Ecto neural progenitor cell (in vitro differentiated cells): Measurements from ENCODE around the gene GNA12.
"Not testable (repeated sequence)": the region's sequence is repeated elsewhere in the genome, so short reads cannot be mapped to it uniquely, and the experiment has no call there.

Experiments used
- DNase-seq: peaks from one replicate; pipeline ENCODE4 v3.0.0-alpha.2; 2018; ENCODE audit warnings: low spot score

The GNA12 gene

GRCh38 chr7:2864204-2864985 is 20.3 kb upstream of the GNA12 start:
- no peak for DNase-seq

GRCh38 chr7:2863461-2864066 is 19.5 kb upstream of the GNA12 start:
- DNase-seq = no peak

GRCh38 chr7:2862831-2863361 is 18.8 kb upstream of the GNA12 start:
- DNase-seq = no peak

- no peak for DNase-seq
Observed at GRCh38 chr7:2861509-2861908, 17.4 kb upstream of the GNA12 start.

- no peak for DNase-seq
Observed at GRCh38 chr7:2860627-2861133, 16.6 kb upstream of the GNA12 start.

GRCh38 chr7:2859952-2860351 is 15.8 kb upstream of the GNA12 start:
- no peak for DNase-seq

- no peak for DNase-seq
Observed at GRCh38 chr7:2858621-2859020, 14.5 kb upstream of the GNA12 start.

DNA sequence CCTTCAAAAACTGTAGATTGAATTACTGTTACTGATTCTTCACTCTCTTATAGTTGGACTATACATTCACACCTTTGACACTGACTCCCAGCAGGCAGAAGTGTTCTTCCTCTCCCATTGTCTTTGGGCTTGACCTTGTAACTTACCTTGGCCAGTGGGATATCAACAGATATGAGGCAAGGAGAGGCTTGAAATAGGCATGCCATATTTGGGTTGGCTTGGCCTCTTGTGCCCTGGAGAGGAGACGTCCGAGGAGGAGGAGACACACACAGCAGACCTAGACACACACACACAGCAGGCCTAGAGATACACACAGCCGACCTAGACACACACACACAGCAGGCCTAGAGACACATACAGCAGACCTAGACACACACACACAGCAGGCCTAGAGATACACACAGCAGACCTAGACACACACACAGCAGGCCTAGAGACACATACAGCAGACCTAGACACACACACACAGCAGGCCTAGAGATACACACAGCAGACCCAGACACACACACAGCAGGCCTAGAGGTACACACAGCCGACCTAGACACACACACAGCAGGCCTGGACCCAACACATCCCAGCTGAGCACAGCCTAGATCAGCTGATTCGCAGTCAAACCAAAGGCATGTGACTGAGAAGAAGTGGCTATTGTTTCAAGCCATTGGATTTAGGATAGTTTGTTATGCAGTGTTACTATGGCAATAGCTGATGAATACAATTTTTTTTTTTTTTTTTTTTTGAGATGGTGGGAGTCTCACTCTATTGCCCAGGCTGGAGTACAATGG is 12.5 kb upstream of the GNA12 start:
- DNase-seq = no peak

GRCh38 chr7:2855386-2855785 is 11.3 kb upstream of the GNA12 start:
- DNase-seq = no peak

GRCh38 chr7:2853552-2853951 is 9.4 kb upstream of the GNA12 start:
- not testable (repeated sequence) for DNase-seq

GRCh38 chr7:2853147-2853546 is 9.0 kb upstream of the GNA12 start:
- no peak for DNase-seq

GRCh38 chr7:2851497-2851896 is 7.4 kb upstream of the GNA12 start:
- no peak for DNase-seq

- DNase-seq = no peak
Observed at GRCh38 chr7:2849941-2850766, 6.0 kb upstream of the GNA12 start.

DNA sequence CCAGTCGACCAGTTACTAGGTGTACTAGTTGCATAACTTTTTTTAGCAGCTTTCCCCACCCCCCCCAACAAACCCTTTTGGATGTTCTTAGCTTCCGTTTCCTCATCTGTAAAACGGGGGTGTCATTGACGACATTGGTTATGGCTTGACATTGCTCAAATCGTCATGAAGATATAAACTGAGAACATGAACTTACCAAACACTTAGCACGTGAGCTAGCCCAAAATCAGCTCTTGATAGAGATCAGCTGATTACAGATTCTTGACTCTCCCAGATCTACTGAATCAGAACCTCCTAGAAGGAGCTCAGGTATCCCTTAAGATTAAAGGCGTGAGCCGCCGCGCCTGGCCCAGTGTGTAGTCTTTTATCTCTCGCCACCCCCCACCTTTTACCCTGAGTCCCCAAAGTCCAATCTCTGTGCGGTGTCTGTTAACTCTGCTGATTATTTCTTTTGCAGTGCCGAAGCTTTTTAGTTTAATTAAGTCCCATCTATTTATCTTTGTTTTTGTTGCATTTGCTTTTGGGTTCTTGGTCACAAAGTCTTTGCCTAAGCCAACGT is 1.0 kb upstream of the GNA12 start:
- no peak for DNase-seq

DNA sequence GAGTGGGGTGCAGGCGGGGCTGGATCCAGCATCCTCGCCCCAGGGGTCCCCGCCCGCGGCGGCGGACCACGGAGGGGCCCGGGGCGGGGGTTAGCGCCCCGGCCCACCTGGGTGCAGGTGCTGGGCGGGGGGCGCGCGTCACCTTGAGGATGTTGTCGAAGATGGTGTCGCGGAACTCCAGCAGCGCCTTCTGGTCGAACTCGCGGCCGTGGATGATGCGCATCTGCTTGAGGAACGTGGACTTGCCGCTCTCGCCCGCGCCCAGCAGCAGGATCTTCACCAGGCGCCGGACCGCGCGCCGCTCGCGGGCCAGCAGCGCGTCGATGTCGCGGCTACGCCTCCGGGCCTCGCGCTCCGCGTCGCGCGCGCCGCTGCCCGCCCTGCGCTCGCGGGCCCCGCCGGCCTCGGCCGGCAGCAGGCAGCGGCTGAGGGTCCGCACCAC is 376 bp downstream of the GNA12 start:
- DNase-seq = no peak

DNA sequence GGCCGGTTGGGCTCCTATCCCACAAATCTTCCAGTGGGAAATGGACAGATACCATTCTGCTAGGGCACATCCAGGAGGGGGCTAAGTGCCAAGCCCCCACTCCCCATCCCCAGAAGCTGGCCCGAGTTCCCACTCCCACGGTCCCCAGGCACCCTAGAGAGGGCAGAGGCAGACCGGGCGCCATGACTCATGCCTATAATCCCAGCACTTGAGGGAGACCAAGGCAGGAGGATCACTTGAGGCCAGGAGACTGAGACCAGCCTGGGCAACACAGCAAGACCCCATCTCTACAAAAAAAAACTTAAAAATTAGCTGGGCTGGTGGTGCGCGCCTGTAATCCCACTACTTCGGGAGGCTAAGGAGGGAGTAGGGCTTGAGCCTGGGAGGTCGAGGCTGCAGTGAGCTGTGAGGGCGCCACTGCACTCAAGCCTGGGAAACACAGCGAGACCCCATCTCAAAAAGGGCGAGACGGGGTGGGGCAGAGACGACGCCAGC is 870 bp downstream of the GNA12 start:
- no peak for DNase-seq

DNA sequence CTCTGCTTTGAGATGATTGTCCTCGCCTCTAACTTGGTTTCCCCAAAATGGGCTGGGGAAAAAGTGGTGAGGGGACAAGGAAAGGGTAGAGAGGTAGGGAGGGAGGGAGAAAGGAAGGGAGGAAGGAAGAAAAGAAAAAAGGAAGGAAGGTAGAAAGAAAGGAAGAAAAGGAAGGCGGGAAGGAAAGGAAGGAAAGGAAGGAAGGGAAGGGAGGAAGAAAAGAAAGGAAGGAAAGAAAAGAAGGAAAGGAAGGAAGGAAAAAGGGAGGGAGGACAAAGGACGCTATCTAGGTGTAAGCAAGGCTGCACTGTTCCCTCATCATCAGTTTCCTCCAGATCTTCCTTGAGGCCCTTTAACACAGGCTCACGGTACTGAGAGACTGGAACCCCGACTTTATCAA is 2.2 kb downstream of the GNA12 start:
- no peak for DNase-seq

- no peak for DNase-seq
Observed at GRCh38 chr7:2840458-2840857, 3.6 kb downstream of the GNA12 start.

DNA sequence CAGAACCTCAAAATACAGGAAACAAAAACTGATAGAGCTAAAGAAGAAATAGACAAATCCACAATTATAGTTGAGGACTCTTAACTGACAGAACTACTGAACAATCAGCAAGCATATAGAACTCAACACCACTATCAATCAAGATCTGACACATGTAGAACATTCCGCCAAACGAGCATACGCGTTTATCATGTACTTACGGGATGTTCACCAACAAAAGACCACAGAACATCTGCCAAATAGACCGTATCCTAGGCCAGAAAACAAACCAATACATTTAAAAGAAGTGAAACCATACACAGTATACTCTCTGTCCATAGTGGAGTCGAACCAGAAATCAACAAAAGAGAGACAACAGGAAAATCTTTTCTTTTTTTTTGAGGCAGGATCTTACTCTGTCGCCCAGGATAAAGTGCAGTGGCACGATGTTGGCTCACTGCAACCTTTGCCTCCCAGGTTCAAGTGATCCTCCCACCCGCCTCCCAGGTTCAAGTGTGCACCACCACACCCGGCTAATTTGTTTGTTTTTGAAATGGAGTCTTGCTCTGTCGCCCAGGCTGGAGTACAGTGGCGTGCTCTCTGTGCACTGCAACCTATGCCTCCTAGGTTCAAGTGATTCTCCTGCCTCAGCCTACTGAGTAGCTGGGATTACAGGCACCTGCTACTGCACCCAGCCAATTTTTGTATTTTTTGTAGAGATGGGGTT is 5.1 kb downstream of the GNA12 start:
- DNase-seq = no peak

DNA sequence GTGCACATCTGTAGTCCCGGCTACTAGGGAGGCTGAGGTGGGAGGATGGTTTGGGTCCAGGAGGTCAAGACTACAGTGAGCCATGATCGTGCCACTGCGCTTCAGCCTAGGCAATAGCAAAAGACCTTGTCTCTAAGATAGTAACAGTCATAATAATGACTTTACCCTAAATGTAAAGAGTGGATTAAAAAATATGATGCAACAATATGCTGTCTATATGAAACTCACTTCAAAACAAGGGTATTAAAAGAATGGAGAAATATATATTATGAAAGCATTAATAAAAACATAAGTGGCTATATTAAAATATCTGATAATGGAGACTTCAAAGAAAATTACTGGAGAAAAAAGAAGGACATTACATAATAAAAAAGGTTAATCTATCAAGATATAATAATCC is 5.7 kb downstream of the GNA12 start:
- no peak for DNase-seq

DNA sequence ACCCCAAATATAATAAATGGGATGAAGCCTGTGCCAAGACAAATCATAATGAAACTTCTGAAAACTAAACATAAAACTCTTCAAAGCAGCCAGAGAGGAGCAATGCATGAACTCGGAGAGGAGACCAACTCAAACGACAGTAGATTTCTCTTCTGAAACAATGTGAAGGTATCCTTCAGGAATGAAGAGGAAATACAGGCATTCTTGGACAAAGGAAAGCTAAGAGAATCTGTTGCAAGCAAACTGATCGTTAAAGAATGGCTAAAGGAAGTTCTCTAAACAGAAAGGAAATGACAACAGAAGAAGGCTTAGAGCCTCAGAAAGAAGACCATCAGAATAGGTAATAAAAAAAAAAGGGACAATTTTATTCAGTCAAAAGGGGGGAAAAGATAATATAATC is 6.6 kb downstream of the GNA12 start:
- no peak for DNase-seq
